RWPE2 (cell line): ENCODE measurements around the gene HSPA9.

Experiments
- ATAC-seq: fragments of 200-7000 bp; cut with Tn5 transposase; 3 replicates; pipeline ENCODE4 v1.9.1; 2021; ENCODE audit warnings: low read depth
- DNase-seq: peaks from one replicate; pipeline ENCODE4 v3.0.0-alpha.2; 2020; ENCODE audit warnings: low spot score
- H3K27ac ChIP-seq: fragments of 450-650 bp; 2 replicates; pipeline ENCODE4 v1.5.1; 2017; ENCODE audit warnings: mild to moderate bottlenecking; ENCODE audit not compliant: poor library complexity, severe bottlenecking
- H3K27me3 ChIP-seq: fragments of 250-450 bp; sonication (Bioruptor Pico); 2 replicates; pipeline ENCODE4 v1.5.1; 2021; ENCODE audit warnings: mild to moderate bottlenecking, moderate library complexity; ENCODE audit not compliant: insufficient read depth, poor library complexity, severe bottlenecking
- H3K36me3 ChIP-seq: fragments of 250-450 bp; sonication (Bioruptor Pico); 2 replicates; pipeline ENCODE4 v1.5.1; 2020; ENCODE audit warnings: low read depth, mild to moderate bottlenecking, moderate library complexity
- H3K4me1 ChIP-seq: fragments of 250-450 bp; sonication (Bioruptor Pico); 2 replicates; pipeline ENCODE4 v1.5.1; 2021; ENCODE audit warnings: mild to moderate bottlenecking, moderate library complexity; ENCODE audit not compliant: insufficient read depth, poor library complexity, severe bottlenecking
- H3K4me3 ChIP-seq: fragments of 250-450 bp; sonication (Bioruptor Pico); 2 replicates; pipeline ENCODE4 v1.5.1; 2021; ENCODE audit warnings: mild to moderate bottlenecking, moderate library complexity; ENCODE audit not compliant: severe bottlenecking
- H3K9me3 ChIP-seq: fragments of 250-450 bp; sonication (Bioruptor Pico); 2 replicates; pipeline ENCODE4 v1.5.1; 2021; ENCODE audit warnings: mild to moderate bottlenecking, moderate library complexity; ENCODE audit not compliant: severe bottlenecking
- CTCF ChIP-seq: fragments of 450-650 bp; IDR thresholded peaks from one replicate; pipeline ENCODE4 v1.5.1; 2017; ENCODE audit warnings: mild to moderate bottlenecking, moderate library complexity; ENCODE audit not compliant: poor library complexity, severe bottlenecking

The HSPA9 gene

GRCh38 chr5:138579517-138579863 lies 4.3 kb upstream of the HSPA9 start:
- Histone ChIP-seq H3K36me3 (peaks cover 7% of the 10 kb centered on the region), H3K4me3 (no peak overlapping the region), H3K27me3 (no peaks in the 10 kb centered on the region), H3K4me1 (peaks cover 4% of the 10 kb centered on the region), H3K9me3 (no peaks in the 10 kb centered on the region), H3K27ac (no peak overlapping the region)
- ATAC-seq = no peak
- no peak for DNase-seq
- peak; percentile 81 for TF ChIP-seq CTCF

DNA sequence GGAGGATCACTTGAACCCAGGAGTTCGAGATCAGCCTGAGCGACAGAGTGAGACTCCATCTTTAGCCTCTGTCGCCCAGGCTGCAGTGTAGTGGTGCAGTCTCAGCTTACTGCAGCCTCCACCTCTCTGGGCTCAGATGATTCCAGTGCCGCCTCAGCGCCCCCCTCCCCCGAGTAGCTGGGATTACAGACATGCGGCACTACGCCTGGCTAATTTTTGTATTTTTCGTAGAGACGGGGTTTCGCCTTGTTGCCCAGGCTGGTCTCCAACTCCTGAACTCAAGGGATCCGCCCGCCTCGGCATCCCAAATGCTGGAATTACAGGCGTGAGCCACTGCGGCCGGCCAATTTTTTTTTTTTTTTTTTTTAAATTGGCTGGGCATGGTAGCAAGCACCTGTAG lies 2.3 kb upstream of the HSPA9 start:
- Histone ChIP-seq H3K4me1 (peaks cover 8% of the 10 kb centered on the region), H3K27ac (no peak overlapping the region), H3K27me3 (no peaks in the 10 kb centered on the region), H3K9me3 (no peaks in the 10 kb centered on the region), H3K4me3 (no peak overlapping the region), H3K36me3 (peaks cover 27% of the 10 kb centered on the region)
- TF ChIP-seq CTCF = no peak
- DNase-seq = no peak
- no peak for ATAC-seq

GRCh38 chr5:138574744-138575193 lies 432 bp downstream of the HSPA9 start:
- H3K4me3 ChIP-seq = peak overlapping the region; percentile 94
- no peaks in the 10 kb centered on the region for H3K27me3 ChIP-seq
- peak overlapping the region; percentile 69 for H3K27ac ChIP-seq
- H3K36me3 ChIP-seq = peaks cover 54% of the 10 kb centered on the region
- DNase-seq (no peak), ATAC-seq (peak; percentile 18)
- H3K4me1 ChIP-seq = peaks cover 12% of the 10 kb centered on the region
- no peak for TF ChIP-seq CTCF
- no peaks in the 10 kb centered on the region for H3K9me3 ChIP-seq

DNA sequence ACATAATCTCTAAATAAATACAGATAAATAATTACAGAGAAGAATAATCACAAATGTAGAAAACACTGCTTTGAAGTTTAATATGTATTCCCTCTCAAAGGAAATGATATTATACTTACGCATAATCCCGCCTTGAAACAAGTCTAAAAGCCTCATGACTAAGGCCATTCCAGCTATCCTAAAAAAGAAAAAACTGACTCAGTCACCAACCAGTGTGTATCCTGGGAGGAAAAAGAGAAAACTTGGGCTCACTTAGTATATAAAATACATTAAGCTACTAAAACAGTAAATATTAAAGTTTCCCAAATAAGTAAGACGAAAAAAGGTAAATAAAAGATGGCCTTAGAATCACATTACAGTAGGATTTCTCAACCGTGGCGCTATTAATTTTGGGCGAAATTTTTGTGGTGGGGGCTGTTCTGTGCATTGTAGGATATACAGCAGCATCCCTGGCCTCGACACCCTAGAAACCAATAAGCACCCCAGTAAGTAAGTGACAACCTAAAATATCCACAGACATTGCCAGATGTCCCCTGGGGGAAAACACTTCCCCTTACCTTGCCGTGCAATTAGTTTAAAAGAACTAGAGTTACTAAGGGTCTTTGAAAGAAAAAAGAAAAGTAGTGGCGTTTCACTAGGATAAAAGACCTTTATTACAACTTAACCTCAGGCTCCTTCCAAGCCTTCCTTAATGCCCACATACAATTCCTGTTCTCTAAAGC lies 1.1 kb downstream of the HSPA9 start:
- peaks cover 60% of the 10 kb centered on the region for H3K36me3 ChIP-seq

More for the DNA sequence above, 1.1 kb downstream of the HSPA9 start:
- Histone ChIP-seq H3K9me3 (no peaks in the 10 kb centered on the region), H3K27ac (peak overlapping the region; percentile 69), H3K4me1 (peaks cover 12% of the 10 kb centered on the region), H3K27me3 (no peaks in the 10 kb centered on the region), H3K4me3 (peak overlapping the region; percentile 94)
- no peak for DNase-seq
- TF ChIP-seq CTCF = no peak
- no peak for ATAC-seq
